Tibial nerve (tissue), 4 donors: ENCODE data around the gene APOBEC3F. TPM values are rescaled to one million over a fixed set of nuclear protein-coding genes. Genes with fewer than 3 reads are reported as not detected.
"Not testable (repeated sequence)": the region's sequence is repeated elsewhere in the genome, so short reads cannot be mapped to it uniquely, and the experiment has no call there.

Experiments used
- DNase-seq, 2 donors: peaks; one replicate each; pipeline ENCODE4 v3.0.0-alpha.2; 2019; ENCODE audit warnings: low spot score in 2 of 2
- H3K27ac ChIP-seq, 4 donors: fragments of 200-600 bp; sonication (generic) in 3 of 4; one replicate each; pipeline ENCODE4 v1.5.1; 2017 to 2019; ENCODE audit warnings: mild to moderate bottlenecking in 1 of 4
- H3K27me3 ChIP-seq, 2 donors: fragments of 200-600 bp; sonication (generic) in 1 of 2; one replicate each; pipeline versions ENCODE4 v1.5.1 to v1.6.0; 2017 to 2019
- H3K36me3 ChIP-seq, 3 donors: fragments of 200-600 bp; sonication (generic); one replicate each; pipeline ENCODE4 v1.5.1; 2018 to 2019
- H3K4me1 ChIP-seq, 4 donors: fragments of 200-600 bp; sonication (generic) in 3 of 4; one replicate each; pipeline ENCODE4 v1.5.1; 2017 to 2019
- H3K4me3 ChIP-seq, 4 donors: fragments of 200-600 bp; sonication (generic) in 3 of 4; one replicate each; pipeline ENCODE4 v1.5.1; 2017 to 2019; ENCODE audit warnings: mild to moderate bottlenecking in 1 of 4, moderate library complexity in 1 of 4
- H3K9me3 ChIP-seq, 4 donors: fragments of 200-600 bp; sonication (generic) in 3 of 4; one replicate each; pipeline ENCODE4 v1.5.1; 2017 to 2019
- CTCF ChIP-seq, 5 experiments: fragments of 200-600 bp in 3 of 5; fragments of 450-650 bp in 2 of 5; sonication (generic) in 3 of 5; IDR thresholded peaks; one replicate each; pipeline ENCODE4 v1.5.1; 2016 to 2019; ENCODE audit warnings: antibody characterized with exemption in 5 of 5, mild to moderate bottlenecking in 3 of 5, moderate library complexity in 2 of 5
- EP300 ChIP-seq, 2 donors: sonication (generic); formaldehyde crosslinking; IDR thresholded peaks; one replicate each; pipeline ENCODE4 v1.6.1; 2017; ENCODE audit warnings: antibody characterized with exemption in 2 of 2, mild to moderate bottlenecking in 1 of 2
- POLR2A ChIP-seq, 2 donors: fragments of 450-650 bp; IDR thresholded peaks; one replicate each; pipeline ENCODE4 v1.6.1; 2017; ENCODE audit warnings: antibody characterized with exemption in 2 of 2, mild to moderate bottlenecking in 2 of 2, moderate library complexity in 2 of 2
- WGBS, 2 donors: methylation state at CpG; one replicate each; pipeline ENCODE4 v1.1.5; 2018; 5-methylcytosine and 5-hydroxymethylcytosine counted together
- total RNA-seq, 4 donors: library from RNA; depleted of rRNA; stranded (reverse); fragments of >200 nt; gene quantifications; one replicate each; pipeline ENCODE4 v1.1.0, GENCODE V29; 2016

Gene APOBEC3F
- total RNA-seq, 4 donors from 2014 or later = 3.5 to 7.8 (median 5.2) TPM

- H3K4me3 ChIP-seq = no peak overlapping the region
- peaks cover 0 to 8% (median 0%) of the 10 kb centered on the region in 3 donors for H3K36me3 ChIP-seq
- TF ChIP-seq POLR2A (IDR thresholded peaks at IDR 0.05) = no peak
- TF ChIP-seq EP300 (IDR thresholded peaks at IDR 0.05) = no peak
- no peak for TF ChIP-seq CTCF (IDR thresholded peaks at IDR 0.05)
- no peak overlapping the region for H3K27ac ChIP-seq
- peaks cover 0 to 34% (median 15%) of the 10 kb centered on the region in 4 donors for H3K4me1 ChIP-seq
- WGBS, 2 donors = 86 to 91% methylated on average over 13 of the region's 13 CpGs
- DNase-seq = no peak
- H3K27me3 ChIP-seq = no peaks in the 10 kb centered on the region
- H3K9me3 ChIP-seq = no peaks in the 10 kb centered on the region
Measured at GRCh38 chr22:39016592-39016991, 24.1 kb upstream of the APOBEC3F start.

GRCh38 chr22:39017596-39018365 is 22.9 kb upstream of the APOBEC3F start:
- 82 to 83% methylated on average over 18 of the region's 18 CpGs for whole genome bisulfite sequencing, 2 donors

GRCh38 chr22:39020021-39020651 is 20.5 kb upstream of the APOBEC3F start:
- WGBS, 2 donors = 33 to 35% methylated on average over 14 to 15 of the region's 15 CpGs
- Histone ChIP-seq H3K4me3 (peak overlapping the region; percentile 20 to 47 (median 36)), H3K36me3 (peaks cover 0 to 30% (median 0%) of the 10 kb centered on the region in 3 donors), H3K4me1 (peaks cover 0 to 28% (median 11%) of the 10 kb centered on the region in 4 donors), H3K27ac (peak overlapping the region in 3 of 4 donors; percentile 64 to 88 (median 81))
- H3K27me3 ChIP-seq, H3K9me3 ChIP-seq, DNase-seq: not testable (repeated sequence)

More at GRCh38 chr22:39017596-39018365, 22.9 kb upstream of the APOBEC3F start:
- Histone ChIP-seq H3K4me3 (no peak overlapping the region), H3K36me3 (peaks cover 0 to 8% (median 0%) of the 10 kb centered on the region in 3 donors), H3K27me3 (no peaks in the 10 kb centered on the region), H3K27ac (no peak overlapping the region), H3K9me3 (no peaks in the 10 kb centered on the region), H3K4me1 (peaks cover 0 to 44% (median 17%) of the 10 kb centered on the region in 4 donors)
- DNase-seq = no peak
- no peak for TF ChIP-seq CTCF (IDR thresholded peaks at IDR 0.05)
- TF ChIP-seq POLR2A (IDR thresholded peaks at IDR 0.05) = no peak
- TF ChIP-seq EP300 (IDR thresholded peaks at IDR 0.05) = no peak

GRCh38 chr22:39021552-39022250 is 19.0 kb upstream of the APOBEC3F start:
- DNase-seq = no peak
- peak overlapping the region; percentile 53 to 88 (median 77) for H3K27ac ChIP-seq
- 46 to 52% methylated on average over 9 of the region's 9 CpGs for WGBS, 2 donors
- TF ChIP-seq EP300 (IDR thresholded peaks at IDR 0.05) (no peak), CTCF (IDR thresholded peaks at IDR 0.05) (no peak), POLR2A (IDR thresholded peaks at IDR 0.05) (no peak)
- peak overlapping the region; percentile 20 to 50 (median 44) for H3K4me3 ChIP-seq
- no peaks in the 10 kb centered on the region for H3K27me3 ChIP-seq
- H3K4me1 ChIP-seq = peaks cover 0 to 22% (median 6%) of the 10 kb centered on the region in 4 donors
- H3K36me3 ChIP-seq = peaks cover 0 to 43% (median 0%) of the 10 kb centered on the region in 3 donors
- H3K9me3 ChIP-seq = no peaks in the 10 kb centered on the region

GRCh38 chr22:39024519-39025308 is 15.9 kb upstream of the APOBEC3F start:
- 86% methylated on average over 15 of the region's 15 CpGs for WGBS, 2 donors
- TF ChIP-seq EP300 (IDR thresholded peaks at IDR 0.05) (no peak), POLR2A (IDR thresholded peaks at IDR 0.05) (no peak), CTCF (IDR thresholded peaks at IDR 0.05) (no peak)
- Histone ChIP-seq H3K27ac (no peak overlapping the region), H3K4me3 (no peak overlapping the region), H3K9me3 (no peaks in the 10 kb centered on the region), H3K27me3 (no peaks in the 10 kb centered on the region), H3K36me3 (peaks cover 0 to 35% (median 0%) of the 10 kb centered on the region in 3 donors), H3K4me1 (peaks cover 0 to 22% (median 6%) of the 10 kb centered on the region in 4 donors)
- DNase-seq = no peak
